ENCODE measurements around the gene SLC66A1.

SLC66A1 gene

GRCh38 chr1:19325958-19326747 is 14.0 kb downstream of the SLC66A1 start:
- DNase-seq = no peak

- DNase-seq = no peak
Observed at GRCh38 chr1:19326748-19327065, 14.6 kb downstream of the SLC66A1 start.

- no peak for DNase-seq
Observed at GRCh38 chr1:19327301-19327700, 15.2 kb downstream of the SLC66A1 start.

- DNase-seq = no peak
Observed at GRCh38 chr1:19327736-19328135, 15.6 kb downstream of the SLC66A1 start.

- DNase-seq = no peak
Observed at GRCh38 chr1:19328486-19328885, 16.4 kb downstream of the SLC66A1 start.

- DNase-seq = no peak
Observed at GRCh38 chr1:19329188-19329587, 17.1 kb downstream of the SLC66A1 start.

- no peak for DNase-seq
Observed at GRCh38 chr1:19329611-19330010, 17.5 kb downstream of the SLC66A1 start.

GRCh38 chr1:19330449-19331135 is 18.5 kb downstream of the SLC66A1 start:
- DNase-seq = no peak

- no peak for DNase-seq
Observed at GRCh38 chr1:19331262-19331878, 19.2 kb downstream of the SLC66A1 start.

- no peak for DNase-seq
Observed at GRCh38 chr1:19332832-19333231, 20.7 kb downstream of the SLC66A1 start.

GRCh38 chr1:19333587-19334354 is 21.6 kb downstream of the SLC66A1 start:
- no peak for DNase-seq

GRCh38 chr1:19336543-19336942 is 24.4 kb downstream of the SLC66A1 start:
- no peak for DNase-seq

- DNase-seq = no peak
Observed at GRCh38 chr1:19337289-19337688, 25.2 kb downstream of the SLC66A1 start.

GRCh38 chr1:19338323-19338762 is 26.2 kb downstream of the SLC66A1 start:
- DNase-seq = no peak

GRCh38 chr1:19339214-19339861 is 27.2 kb downstream of the SLC66A1 start:
- no peak for DNase-seq

- no peak for DNase-seq
Observed at GRCh38 chr1:19340387-19340937, 28.3 kb downstream of the SLC66A1 start.

- DNase-seq = peak; percentile 73
Observed at GRCh38 chr1:19341201-19342061, 29.3 kb downstream of the SLC66A1 start.

GRCh38 chr1:19342062-19342750 is 30.1 kb downstream of the SLC66A1 start:
- no peak for DNase-seq

GRCh38 chr1:19342894-19343616 is 30.9 kb downstream of the SLC66A1 start:
- no peak for DNase-seq

Data from CD4-positive, alpha-beta T cell treated with Interleukin-21 for 1 hour (primary cell).